ENCODE data around the gene RRBP1.
A peak's percentile ranks its signal among the peaks of the same experiment; 100 is the strongest.

RRBP1 gene

DNA sequence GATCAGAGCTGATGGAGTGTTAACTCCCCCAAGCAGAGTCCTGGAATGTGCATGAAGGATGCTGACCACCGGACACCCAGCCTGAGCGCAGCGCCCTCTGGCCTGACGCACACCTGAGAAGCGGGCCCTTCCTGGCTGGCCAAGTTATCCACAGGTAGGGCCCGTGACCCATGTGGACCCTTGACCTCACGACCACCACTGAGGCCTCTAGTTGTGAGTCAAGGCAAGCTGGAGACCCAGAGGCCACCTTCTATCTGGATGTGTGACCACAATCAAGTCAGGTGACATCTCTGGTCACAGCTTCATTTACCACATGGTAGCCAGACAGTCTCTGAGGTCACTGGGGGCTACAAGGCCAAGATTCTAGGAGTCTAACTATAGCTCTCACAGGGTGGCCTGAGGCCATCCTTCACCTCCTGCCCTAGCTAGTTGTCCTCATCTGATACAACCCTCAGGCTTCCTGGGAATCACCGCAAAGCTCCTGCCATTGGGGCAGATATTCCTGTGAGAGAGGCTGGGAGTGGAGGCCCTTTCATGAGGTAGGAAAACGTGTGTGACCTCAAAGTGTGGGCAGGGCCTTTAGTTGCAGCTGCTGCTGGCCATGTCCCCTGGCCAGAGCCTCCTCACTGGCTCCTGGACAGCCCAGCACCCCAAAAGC lies 59.1 kb downstream of the RRBP1 start:
- no peak for DNase-seq (ENCODE audit: low read depth in 3 of 3)

DNA sequence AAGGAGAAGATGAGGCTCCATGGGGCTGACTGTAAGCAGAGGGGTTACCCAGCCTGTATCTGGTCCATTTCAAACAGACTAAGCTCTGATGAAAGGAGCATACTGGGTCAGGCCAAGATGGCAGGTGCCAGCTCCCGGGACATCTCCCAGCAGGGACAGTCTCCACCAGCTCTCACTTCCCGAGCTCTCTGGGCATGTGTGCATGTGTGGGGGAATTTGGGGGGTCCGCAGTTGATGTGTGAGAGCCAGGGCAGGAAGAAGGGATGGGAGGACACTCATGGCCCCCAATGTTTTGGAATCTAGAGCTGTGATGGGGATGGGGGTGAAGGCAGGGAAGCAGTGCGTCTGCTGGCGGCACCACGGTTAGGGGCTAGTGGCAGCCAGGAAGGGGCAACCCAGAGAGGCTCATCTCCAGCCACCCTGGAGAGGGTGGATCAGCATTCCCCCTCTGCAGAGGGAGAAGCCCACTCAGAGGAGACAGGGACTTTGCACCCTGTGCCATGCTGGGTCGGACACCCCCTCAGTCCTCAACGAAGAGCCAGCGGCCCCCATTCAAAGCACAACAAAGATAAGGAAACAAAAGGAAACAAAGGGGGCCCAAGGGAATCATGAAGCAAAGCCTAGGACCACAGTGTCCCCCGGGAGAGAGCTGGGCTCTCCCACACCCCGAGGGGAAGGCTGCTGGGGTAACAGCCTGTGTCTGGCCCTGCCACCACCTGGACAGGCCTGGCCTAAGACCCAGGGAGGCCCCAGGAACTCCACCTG lies 59.8 kb downstream of the RRBP1 start:
- no peak for DNase-seq (ENCODE audit: low read depth in 3 of 3)

DNA sequence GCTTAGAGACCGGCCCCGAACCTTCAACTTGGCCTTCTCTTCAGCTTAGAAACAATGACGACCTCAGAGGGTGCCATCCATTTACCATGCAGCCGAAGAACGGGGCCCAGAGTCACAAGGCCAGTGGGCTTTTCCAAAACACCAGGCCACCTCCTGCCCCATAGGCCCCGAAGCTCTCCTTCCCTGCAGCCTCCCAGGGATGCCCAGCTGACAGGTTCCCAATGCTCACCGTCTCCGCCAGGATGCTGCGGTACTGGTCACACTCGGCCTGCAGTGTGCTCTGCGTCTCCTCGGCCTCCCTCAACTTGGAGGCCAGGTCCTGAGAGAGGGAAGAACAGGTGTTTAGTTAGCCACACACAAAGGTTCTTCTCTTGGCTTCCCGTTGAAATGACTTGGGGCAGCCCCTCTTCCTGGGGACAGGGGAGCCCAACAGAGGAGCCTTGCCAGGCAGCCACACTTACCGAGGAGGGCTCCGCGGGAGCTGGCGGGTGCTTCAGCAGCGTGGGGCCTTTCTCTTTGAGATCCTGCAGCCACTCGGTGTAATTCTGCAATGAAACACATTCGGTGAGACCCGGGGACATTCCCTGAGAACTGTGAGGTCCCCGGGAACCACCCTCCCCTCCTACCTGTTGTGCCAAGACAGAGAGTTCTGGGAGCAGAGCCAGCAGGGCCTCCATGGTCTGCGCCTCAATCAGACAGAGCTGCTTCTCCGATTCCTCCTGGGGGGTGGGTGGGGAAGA lies 60.6 kb downstream of the RRBP1 start:
- DNase-seq (ENCODE audit: low read depth in 3 of 3), result no peak

DNA sequence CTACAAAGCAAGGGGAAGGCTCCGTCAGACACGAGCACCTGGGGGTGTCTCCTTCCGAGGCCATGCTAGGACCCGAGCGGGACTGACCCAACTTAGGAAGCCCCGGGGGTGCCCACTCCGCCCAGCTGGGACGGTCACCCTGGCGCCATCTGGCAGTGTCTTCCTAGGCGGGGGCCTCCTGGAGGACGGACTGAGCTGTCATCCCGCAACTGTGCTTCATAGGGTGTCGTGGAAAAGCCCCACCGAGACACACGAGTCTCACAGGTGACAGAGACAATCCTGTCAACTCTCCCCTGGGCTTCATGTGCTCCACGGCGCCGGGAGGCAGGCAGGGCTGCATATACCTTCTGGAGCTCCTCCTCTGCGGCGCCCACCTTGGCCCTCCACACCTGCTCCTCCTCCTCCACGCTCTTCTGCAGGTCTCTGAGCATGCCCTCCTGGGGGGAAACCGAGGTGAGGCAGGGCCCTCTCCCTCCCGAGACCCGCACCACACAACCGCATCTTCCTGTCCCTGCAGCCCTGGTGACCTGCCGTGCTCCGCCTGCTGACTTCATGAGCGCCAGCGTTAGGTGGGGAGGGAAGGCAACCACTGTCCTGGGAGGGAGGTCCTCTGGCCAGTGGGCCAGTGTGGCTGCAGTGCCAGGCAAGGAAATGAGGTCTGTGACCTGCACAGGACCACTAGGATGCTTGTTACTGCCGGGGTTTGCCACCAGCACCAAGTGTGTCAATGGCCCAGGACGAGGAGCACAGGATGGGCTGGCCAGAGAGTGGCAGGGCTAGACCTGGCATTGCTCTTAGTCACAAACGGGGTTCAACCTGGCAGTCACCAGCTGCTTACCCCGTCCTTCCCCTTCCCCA lies 61.4 kb downstream of the RRBP1 start:
- DNase-seq (ENCODE audit: low read depth in 3 of 3), result no peak

DNA sequence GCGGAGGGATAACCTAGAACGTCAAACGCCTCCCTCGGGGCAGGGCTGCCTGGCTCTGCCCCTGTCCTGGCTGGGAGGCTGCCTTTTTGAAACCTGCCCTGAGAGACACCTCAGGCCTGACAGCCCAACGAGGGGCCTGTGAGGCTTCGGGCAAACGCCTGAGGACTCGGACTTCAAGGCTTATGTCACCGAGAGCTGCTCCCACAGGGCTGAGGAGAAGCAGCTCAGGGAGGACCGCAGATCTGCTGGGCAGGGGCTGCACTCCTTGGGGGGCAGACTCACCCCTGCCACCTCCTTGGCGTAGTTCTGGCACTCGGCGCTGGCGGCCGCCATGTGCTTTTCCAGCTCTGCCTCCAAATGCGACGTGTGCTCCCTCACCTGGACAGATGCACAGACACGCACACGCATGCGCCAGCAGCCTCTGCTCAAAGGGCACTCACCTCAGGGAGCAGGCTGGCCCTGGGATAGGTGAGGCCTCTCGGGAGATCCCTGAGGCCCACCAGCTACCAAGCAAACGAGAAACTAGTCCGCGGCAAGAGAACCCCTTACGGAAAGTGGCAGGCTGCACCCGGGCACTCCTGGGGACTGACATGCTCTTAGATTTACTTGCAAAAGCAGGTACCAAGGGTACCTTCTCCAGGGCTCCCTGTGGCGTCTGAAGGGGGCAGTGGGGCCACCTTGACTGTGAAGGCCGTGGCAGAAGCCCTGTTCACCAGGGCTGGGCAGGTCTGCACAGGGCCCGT lies 62.5 kb downstream of the RRBP1 start:
- no peak for DNase-seq (ENCODE audit: low read depth in 3 of 3)

DNA sequence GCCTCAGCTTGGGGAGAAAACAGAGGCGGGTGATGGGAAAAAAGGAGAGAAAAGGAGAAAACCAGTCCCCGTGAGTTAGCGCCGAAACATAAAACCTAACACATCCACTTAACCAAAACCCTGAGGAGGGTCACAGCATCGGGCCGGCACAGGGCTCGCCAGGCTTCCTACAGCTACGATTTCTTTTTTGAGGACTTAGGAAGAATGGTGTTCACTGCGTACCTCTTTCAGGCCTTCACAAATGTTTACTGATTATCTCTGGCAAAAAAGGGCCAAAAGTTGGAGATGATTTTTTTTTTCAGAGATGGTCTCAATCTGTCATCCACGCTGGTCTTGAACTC lies 63.4 kb downstream of the RRBP1 start:
- no peak for DNase-seq (ENCODE audit: low read depth in 3 of 3)

DNA sequence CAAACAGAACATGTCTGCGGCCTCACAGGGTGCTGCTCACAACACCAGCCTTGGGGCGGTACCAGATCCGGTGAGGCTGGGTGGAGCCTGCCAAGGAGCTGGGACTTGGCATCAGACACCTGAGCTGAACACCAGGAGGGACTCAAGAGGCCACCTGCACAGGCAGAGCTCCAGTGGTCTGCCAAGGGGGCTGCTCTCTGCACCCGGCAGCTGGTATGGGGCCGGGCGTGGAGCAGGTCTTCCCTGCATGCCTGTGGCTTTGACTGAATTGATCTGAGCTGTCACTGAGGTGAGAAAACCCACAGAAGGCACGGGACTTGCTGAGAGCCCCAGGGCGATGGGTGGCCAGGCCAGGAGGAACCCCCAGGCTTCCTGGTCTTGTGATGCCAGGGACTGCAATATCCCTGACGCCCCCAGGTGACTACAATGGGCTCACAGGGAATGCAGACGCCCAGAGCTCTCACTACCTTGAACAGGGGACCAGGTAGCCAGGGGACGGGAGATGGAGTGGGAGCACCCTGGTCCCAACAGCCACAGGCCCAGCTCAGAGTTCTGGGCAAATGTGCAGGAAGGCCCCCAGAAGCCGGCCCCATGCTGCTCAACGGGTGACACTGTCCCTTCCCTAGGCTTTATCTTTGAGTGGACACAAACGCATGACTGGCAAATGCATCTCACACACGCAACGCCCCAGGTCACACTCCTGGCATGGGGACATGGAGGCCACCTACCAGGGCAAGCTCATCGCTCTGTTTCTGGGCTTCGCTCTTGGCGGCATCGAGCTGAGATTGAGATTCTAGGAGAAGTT lies 64.0 kb downstream of the RRBP1 start:
- no peak for DNase-seq (ENCODE audit: low read depth in 3 of 3)

DNA sequence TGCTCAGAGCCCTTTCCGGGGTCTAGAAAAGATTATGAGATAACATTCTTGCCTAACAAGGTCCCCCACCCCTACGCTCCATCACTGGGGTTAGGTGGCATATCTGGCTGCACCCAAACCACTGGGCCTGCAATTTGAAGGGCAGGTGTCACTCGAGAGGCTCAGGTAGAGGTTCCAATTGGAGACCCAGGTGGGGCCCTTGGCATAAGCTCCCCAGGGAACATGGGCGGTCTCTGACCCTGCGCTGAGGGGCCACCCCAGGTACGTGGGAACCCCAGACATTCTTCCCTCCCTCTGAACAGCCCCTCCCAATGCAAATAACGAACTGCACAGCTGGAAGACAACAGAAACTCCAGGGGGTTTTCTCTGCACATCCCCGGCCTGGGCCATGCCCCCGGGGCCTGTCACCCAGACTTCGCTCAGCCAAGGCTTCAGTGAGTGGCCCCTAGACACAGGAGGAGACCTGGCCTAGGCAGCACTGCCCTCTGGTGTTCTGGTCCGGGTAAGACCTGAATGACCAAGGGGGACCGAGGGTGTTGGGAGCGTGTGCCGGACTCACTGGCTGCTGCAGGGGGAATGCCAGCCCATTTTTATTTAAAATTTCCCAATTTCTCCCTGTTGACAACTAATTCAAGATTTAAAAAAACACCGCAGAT lies 64.7 kb downstream of the RRBP1 start:
- DNase-seq (ENCODE audit: low read depth in 3 of 3), result peak in 2 of 3 donors; percentile 23 to 31

DNA sequence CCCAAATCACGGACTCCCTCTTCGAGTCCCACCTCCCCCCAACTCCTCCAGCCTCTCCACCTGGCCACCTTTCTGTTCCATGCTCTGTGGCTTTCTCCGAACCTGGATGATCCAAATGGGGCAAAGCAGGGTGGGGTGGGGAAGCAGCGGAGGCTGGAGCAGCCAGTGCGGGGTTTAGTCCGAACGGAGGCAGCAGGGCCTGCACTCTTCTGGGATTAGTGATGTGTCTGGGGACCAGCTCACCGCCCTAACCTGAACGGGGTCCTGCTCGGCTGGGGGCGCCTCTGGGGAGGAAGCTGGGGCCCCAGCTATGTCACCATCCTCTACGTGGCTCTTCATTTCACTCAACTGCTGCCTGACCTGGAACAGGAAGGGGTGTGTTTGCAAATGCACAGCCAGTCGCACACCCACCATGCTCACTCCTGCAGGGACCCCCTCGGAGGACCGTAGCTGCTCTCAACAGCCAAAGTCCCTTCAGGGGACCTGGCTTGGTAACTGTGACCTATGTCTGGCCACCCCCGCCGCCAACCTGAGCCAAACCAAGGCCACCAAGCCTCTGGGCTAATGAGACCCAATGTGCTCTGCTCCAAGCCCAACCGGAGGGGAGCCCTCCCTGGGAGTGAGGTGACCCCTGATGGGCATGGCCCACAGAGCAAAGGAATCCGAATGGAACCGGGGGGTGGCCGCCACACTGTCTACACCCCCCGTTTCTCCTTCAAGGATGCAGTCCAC lies 65.4 kb downstream of the RRBP1 start:
- no peak for DNase-seq (ENCODE audit: low read depth in 3 of 3)

DNA sequence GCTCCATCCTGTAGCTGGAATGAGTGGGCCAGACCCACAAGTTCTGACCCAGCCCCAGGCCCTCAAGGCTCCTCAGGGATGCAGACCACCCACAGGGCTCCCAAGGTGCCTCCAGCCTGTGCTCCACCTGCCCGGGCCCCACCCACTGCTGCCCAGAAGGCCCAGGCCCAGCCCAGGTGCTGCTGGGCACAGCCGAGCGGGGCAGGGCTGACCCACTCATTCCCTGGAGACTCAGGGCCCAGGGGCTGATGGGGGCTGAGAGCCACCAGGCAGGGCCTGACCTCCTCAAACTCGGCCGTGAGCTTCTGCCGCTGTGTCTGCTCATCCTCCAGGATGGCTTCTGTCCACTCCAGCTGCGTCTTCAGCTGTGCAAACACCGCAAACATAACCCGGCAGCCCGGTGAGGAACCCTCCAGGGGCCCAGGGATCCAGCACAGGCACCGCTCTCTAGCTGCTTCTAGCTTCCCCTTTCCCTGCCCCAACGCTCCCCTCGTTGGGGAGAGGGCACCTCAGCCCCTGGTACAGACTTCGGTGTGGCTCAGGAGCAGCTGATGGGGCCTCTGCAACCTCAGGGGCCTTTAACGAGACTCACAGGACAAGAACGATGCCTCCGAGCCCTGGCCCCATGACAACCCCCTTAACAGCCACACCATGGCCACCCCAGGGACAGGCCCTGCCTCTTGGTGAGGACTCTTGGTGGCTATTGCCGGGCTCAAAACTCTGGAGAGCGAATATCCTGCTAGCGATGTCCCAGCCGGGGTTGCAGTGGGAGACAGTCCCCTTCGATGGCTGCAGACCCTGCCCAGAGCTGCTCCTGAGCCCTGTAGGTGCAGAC lies 66.2 kb downstream of the RRBP1 start:
- DNase-seq (ENCODE audit: low read depth in 3 of 3), result no peak

DNA sequence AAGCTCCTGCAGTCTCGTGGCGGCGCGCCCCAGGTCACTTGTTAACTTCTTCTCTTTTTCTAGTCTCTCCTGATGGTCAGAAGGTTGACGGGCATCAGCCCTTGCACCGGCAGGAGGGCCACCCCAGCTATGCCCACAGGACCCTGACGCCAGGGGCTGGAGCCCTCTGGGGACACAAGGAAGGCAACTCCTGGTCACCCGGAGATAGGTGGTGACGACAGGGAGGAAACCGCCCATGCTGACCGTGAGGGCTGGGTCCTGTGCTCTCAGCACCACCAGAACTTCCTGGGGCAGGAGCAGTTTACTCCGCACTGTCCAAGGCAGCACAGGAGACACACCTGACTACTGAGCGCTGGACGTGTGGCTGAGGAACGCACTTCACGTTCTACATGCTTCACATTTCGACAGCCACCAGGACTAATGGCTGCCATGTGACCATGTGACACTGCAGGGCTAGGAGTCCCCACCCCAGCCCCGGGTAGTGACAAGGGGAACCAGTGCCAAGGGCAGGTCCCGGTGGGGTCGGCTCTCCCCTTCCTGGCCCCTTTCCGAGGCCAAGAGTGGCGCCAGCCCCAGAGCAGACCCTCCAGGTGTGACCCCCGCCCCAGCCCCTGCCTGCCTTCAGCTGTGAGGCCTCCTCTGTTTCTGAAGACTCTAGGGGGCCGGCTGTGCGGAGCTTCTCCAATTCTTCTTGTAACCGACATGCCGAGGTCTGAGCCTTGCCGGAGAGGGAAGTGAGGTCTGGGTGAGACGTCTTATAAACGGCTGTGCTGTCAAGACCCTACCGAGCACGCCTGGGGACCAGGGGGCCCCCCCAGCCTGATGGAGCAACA lies 67.0 kb downstream of the RRBP1 start:
- no peak for DNase-seq (ENCODE audit: low read depth in 3 of 3)

DNA sequence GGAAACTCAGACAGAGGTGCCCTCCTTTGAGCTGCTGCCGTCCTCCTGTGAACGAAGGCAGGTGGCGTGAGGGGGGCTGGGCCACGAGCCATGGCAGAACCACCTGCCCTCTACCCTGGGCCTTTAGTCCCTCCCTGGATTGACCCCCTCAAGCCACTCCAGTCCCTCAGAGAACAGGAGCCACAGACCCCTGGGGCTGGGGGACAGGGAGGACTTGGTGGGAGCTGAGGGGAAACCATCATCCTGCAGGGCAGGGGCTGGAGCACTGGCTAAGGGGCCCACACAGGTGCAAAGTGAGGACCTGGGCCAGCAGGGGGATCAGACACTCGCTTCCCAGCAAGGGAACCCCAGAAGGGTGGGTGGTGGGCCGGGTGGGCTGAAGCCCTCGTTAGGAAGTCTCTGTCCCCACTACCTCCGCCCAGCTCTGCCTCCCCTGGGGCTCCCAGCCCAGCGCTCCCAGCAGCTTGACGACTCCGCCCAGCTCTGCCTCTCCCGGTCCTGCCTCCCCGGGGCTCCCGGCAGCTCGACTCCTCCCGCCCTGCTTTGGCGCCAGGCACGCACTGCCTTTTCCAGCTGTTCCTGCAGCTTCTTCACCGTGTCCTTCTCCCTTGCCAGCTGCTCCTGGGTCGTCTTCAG lies 67.7 kb downstream of the RRBP1 start:
- no peak for DNase-seq (ENCODE audit: low read depth in 3 of 3)

DNA sequence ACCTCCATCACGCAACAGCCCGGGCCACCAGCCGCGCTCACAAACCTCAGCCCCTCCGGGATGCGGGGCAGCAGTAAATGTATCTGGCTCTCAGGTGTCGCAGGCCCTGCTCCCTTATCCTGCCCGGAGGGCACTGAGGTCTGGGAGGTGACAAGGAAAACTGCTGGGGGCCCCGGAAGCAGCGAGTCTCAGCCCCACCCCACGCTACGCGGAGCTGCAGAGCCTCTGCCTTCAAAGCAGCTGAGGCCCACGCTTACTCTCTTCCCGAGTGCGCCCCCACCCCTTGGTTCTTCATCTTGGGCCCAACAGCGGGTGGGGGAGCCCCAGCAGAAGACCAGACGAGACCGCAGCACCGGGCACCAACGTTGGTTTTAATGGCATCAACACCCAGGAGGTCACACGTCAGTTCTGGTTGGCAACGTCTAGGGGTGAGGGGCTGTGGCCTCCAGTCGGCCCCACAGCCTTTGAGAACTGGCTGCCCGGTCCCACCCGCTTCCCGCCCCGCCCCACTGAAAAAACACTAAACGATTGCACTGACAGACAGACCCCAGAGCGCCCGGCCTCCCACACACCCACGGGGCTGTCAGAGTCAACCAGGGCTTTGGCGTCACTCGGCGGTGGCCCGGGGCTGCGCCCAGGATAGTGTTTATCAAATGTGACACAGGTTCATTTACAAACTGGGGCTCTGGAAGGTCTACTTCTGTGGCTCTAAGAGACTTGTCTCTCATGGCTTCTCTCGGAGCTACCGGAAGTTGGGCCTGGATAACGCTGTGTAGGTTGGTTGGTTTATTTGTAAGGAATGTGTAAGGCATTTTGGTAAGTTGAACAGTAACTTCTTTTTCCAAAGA lies 68.5 kb downstream of the RRBP1 start:
- no peak for DNase-seq (ENCODE audit: low read depth in 3 of 3)

DNA sequence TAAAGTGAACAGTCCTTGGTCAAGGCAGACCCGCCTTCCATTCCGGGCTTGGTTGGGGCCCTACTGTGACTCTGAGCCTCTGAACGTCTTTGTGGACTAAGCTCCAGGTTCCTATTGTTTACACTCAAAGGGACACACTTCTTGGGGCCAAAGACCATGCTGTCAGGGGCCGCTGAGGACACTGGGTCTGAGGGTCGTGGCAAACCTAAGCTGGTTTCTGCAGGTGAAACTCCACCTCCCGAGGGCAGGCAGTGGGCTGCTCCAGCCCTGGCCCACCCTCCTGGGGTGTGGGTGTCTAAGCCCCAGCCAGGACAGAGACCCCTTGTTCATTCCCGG lies 69.1 kb downstream of the RRBP1 start:
- no peak for DNase-seq (ENCODE audit: low read depth in 3 of 3)

DNA sequence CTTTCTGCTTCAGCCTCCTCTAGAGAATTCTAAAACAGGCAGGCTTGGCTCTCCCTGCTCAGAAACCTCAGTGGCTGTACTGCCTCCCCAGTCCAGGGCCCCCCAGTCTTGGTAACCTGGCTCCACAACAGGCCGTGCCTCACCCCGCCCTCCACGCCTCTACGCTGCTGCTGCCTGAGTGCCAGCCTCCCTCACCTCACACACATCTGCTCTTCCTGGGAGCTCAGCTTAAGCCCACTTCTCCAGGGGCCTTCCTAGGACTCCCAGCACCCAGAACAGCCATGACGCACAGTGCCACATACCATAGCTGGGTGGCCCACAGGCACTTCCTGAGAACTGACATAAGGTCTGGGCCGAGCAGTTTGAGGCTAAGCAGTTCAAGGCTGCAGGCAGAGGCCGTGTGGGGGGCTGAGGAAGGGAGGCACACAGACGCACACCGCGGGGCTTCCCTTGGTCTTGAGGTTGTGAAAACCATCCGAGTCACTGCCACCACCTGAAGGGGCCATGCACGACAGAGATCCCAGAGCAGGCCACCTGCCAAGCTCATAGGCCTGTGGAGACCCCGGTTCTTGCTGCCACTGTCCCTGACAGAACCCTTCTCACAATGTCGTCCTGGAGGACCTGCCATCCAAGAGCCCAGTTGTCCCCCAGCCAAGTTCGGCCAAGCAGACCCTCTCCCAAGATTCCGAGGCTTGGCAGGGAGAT lies 69.6 kb downstream of the RRBP1 start:
- DNase-seq (ENCODE audit: low read depth in 3 of 3), result no peak
